AG09319 (cell line): ENCODE results near the gene CTBP2.

ENCODE experiments used
- DNase-seq: peaks from one replicate; pipeline ENCODE4 v3.0.0-alpha.2; 2010; ENCODE audit warnings: low read depth; ENCODE audit errors: extremely low read depth
- CTCF ChIP-seq: IDR thresholded peaks from 2 replicates; pipeline ENCODE4 v1.5.1; 2011; ENCODE audit warnings: low read depth, mild to moderate bottlenecking, inconsistent platforms, low read length, moderate library complexity

CTBP2 gene

GRCh38 chr10:124985162-124985561 lies 175.2 kb downstream of the CTBP2 start:
- no peak for TF ChIP-seq CTCF
- no peak for DNase-seq

GRCh38 chr10:124984376-124984775 lies 176.0 kb downstream of the CTBP2 start:
- DNase-seq = no peak
- TF ChIP-seq CTCF = no peak

- DNase-seq = no peak
- TF ChIP-seq CTCF = no peak
These were observed 177.0 kb downstream of the CTBP2 start for GRCh38 chr10:124983321-124983720.

- TF ChIP-seq CTCF = no peak
- no peak for DNase-seq
These were observed 182.0 kb downstream of the CTBP2 start for GRCh38 chr10:124978376-124978725.

GRCh38 chr10:124977648-124978375 lies 182.6 kb downstream of the CTBP2 start:
- no peak for TF ChIP-seq CTCF
- DNase-seq = no peak

- no peak for TF ChIP-seq CTCF
- no peak for DNase-seq
These were observed 183.2 kb downstream of the CTBP2 start for GRCh38 chr10:124977161-124977560.

- no peak for DNase-seq
- no peak for TF ChIP-seq CTCF
These were observed 184.3 kb downstream of the CTBP2 start for GRCh38 chr10:124975977-124976514.
